Endothelial cell (in vitro differentiated cells): ENCODE data around the gene CD58. TPM values are rescaled to one million over a fixed set of nuclear protein-coding genes. Genes with fewer than 3 reads are reported as not detected.

Experiments
- DNase-seq: peaks from one replicate; pipeline ENCODE4 v3.0.0; 2021; ENCODE audit warnings: low spot score
- H3K27ac Mint-ChIP-seq: one replicate; pipeline ENCODE4 v1.8.0; 2021; ENCODE audit warnings: mixed read lengths, inconsistent platforms; ENCODE audit not compliant: unreplicated experiment
- H3K27me3 Mint-ChIP-seq: one replicate; pipeline ENCODE4 v1.8.0; 2021; ENCODE audit warnings: mild to moderate bottlenecking, moderate library complexity, mixed read lengths, inconsistent platforms; ENCODE audit not compliant: unreplicated experiment
- H3K36me3 Mint-ChIP-seq: one replicate; pipeline ENCODE4 v1.8.0; 2021; ENCODE audit warnings: mild to moderate bottlenecking, low read depth, mixed read lengths, inconsistent platforms; ENCODE audit not compliant: unreplicated experiment
- H3K4me1 Mint-ChIP-seq: one replicate; pipeline ENCODE4 v1.8.0; 2021; ENCODE audit warnings: mild to moderate bottlenecking, mixed read lengths, inconsistent platforms; ENCODE audit not compliant: unreplicated experiment
- H3K4me3 Mint-ChIP-seq: one replicate; pipeline ENCODE4 v1.8.0; 2021; ENCODE audit warnings: mild to moderate bottlenecking, mixed read lengths, inconsistent platforms; ENCODE audit not compliant: unreplicated experiment
- H3K9me3 Mint-ChIP-seq: one replicate; pipeline ENCODE4 v1.8.0; 2021; ENCODE audit warnings: mixed read lengths, inconsistent platforms; ENCODE audit not compliant: unreplicated experiment
- CTCF ChIP-seq: fragments of 200-600 bp; sonication (generic); IDR thresholded peaks from one replicate; pipeline ENCODE4 v1.5.0; 2021; ENCODE audit warnings: antibody characterized with exemption; ENCODE audit not compliant: unreplicated experiment
- total RNA-seq: library from RNA; stranded (reverse); fragmentation: NEBNext Ultra II Directional; extraction: Animal tissue kit (Norgen Biotek cat#: 25700); gene quantifications from one replicate; pipeline ENCODE4 v1.2.1, GENCODE V29; 2021; ENCODE audit not compliant: unreplicated experiment

CD58 gene
- total RNA-seq, 1 donor from 2014 or later: 9.0 TPM

GRCh38 chr1:116478621-116479020 is 92.2 kb downstream of the CD58 start:
- Mint-ChIP-seq H3K27ac (no peak overlapping the region), H3K36me3 (no peaks in the 10 kb centered on the region), H3K9me3 (no peaks in the 10 kb centered on the region), H3K4me1 (peaks cover 5% of the 10 kb centered on the region), H3K27me3 (peaks cover 2% of the 10 kb centered on the region), H3K4me3 (no peak overlapping the region)
- no peak for DNase-seq
- TF ChIP-seq CTCF: no peak

- Mint-ChIP-seq H3K27me3 (peaks cover 2% of the 10 kb centered on the region), H3K27ac (no peak overlapping the region), H3K4me1 (peaks cover 5% of the 10 kb centered on the region), H3K36me3 (no peaks in the 10 kb centered on the region), H3K4me3 (no peak overlapping the region), H3K9me3 (no peaks in the 10 kb centered on the region)
- TF ChIP-seq CTCF: no peak
- DNase-seq: no peak
These were observed 93.4 kb downstream of the CD58 start for GRCh38 chr1:116477429-116477828.

GRCh38 chr1:116476321-116476720 is 94.5 kb downstream of the CD58 start:
- no peak overlapping the region for H3K27ac Mint-ChIP-seq
- H3K4me3 Mint-ChIP-seq: no peak overlapping the region
- H3K27me3 Mint-ChIP-seq: peaks cover 4% of the 10 kb centered on the region
- no peaks in the 10 kb centered on the region for H3K36me3 Mint-ChIP-seq
- TF ChIP-seq CTCF: no peak
- no peak for DNase-seq
- H3K9me3 Mint-ChIP-seq: no peaks in the 10 kb centered on the region
- peaks cover 5% of the 10 kb centered on the region for H3K4me1 Mint-ChIP-seq

GRCh38 chr1:116475850-116476218 is 95.0 kb downstream of the CD58 start:
- no peak overlapping the region for H3K4me3 Mint-ChIP-seq
- DNase-seq: no peak
- H3K27me3 Mint-ChIP-seq: peaks cover 4% of the 10 kb centered on the region
- H3K27ac Mint-ChIP-seq: no peak overlapping the region
- H3K4me1 Mint-ChIP-seq: peaks cover 5% of the 10 kb centered on the region
- no peak for TF ChIP-seq CTCF
- H3K9me3 Mint-ChIP-seq: no peaks in the 10 kb centered on the region
- H3K36me3 Mint-ChIP-seq: no peaks in the 10 kb centered on the region

- peaks cover 4% of the 10 kb centered on the region for H3K27me3 Mint-ChIP-seq
- TF ChIP-seq CTCF: no peak
- no peak overlapping the region for H3K4me3 Mint-ChIP-seq
- no peak overlapping the region for H3K27ac Mint-ChIP-seq
- H3K9me3 Mint-ChIP-seq: no peaks in the 10 kb centered on the region
- H3K36me3 Mint-ChIP-seq: no peaks in the 10 kb centered on the region
- H3K4me1 Mint-ChIP-seq: peaks cover 5% of the 10 kb centered on the region
- no peak for DNase-seq
These were observed 95.6 kb downstream of the CD58 start for GRCh38 chr1:116474921-116475849.
